HG03378 (cell line): ENCODE data around the gene KMT2C.
"Not testable (repeated sequence)": the region's sequence is repeated elsewhere in the genome, so short reads cannot be mapped to it uniquely, and the experiment has no call there.

Experiments used
- ATAC-seq: cut with Tn5 transposase; IDR thresholded peaks from one replicate; pipeline ENCODE4 v1.9.1; 2021; ENCODE audit warnings: mild to moderate bottlenecking, moderate library complexity; ENCODE audit not compliant: unreplicated experiment

Gene KMT2C

DNA sequence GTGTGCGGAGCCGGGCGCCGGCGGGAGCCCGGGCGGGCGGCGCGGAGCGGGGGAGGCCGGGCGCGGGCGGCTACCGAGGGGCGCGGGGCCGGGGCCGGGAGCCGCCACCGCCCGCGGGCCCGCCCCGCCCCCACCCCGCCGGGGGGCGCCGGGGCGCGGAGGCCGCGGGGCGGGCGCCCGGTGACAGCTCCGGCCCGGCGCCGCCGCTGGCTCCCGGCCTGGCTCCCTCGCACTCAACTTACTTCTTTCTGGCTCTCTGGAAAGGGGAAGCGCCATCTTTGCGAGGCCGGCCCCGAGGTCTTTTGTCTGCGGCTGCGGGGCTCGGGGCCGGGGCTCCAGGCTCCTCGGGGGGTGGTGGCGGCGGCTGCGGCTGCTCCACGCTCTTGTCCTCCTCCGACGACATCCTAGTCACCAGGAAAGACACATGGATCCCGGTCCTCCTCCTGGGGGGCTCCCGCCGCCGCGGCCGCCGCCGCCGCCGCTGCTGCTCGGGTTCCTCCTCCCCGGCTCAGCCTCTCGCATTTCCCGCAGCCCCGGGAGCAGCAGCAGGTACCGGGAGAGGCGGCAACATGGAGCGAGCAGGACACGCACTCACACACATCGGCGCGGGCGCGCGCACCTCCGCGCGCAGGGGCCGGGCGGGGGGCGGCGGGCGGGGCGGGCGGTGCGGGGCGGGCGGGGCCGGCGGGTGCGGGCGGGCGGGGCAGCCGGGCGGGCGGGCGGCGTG, at the start of gene KMT2C:
TSS of gene KMT2C (minus strand) at position 620 of the 727 bp plus-strand sequence. CDS start at position 403, 217 bp downstream.
- no peak for ATAC-seq

DNA sequence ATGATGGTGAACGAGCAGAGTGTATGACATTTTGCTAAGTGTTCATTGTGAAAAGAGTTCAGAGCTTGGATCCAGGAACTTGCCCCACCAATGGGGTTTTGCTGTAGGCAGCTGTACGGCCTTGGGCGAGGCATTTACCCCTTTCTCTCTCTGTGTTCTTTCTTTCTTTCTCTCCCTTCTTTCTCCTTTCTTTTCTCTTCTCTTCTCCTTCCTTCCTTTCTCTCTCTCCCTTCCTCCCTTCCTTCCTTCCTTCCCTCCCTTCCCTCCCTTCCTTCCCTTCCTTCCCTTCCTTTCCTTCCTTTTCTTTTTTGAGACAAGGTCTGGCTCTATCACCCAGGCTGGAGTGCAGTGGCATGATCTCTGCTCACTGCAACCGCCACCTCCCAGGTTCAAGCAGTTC, 45.3 kb upstream of the KMT2C start:
- no peak for ATAC-seq

DNA sequence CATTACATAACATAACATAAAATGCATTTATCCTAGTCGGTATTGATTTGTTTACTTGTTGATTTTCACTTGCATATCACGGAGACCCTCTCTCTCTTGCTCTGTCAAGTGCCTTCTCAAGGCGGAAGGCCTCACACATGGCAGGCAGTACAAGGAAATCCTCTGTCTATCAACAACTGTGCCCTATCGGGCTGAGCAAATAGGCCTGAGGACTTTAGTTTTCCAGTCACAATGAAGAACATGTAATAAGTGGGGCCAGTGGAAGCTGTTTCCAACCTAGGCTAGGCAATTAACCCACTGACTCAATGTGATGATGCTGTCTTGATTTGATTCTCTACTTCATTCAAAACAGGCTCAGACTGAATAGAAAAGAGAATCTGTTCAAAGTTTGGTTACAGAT, 44.9 kb upstream of the KMT2C start:
- no peak for ATAC-seq

DNA sequence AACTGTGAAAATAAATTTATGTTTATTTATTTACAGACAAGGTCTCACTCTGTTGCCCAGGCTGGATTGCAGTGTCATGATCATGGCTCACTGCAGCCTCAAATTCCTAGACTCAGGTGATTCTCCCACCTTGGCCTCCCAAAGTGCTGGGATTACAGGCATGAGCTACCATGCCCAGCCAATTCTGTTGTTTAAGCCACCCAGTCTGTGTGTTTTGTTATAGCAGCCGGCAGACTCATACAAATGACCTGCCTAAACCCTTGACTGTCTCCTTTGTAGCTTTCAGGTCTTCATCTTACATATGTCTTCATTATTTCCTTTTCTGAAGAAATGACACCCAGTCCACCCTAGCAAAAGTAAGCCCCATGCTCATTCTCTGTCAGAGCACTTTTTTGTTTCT, 43.8 kb upstream of the KMT2C start:
- ATAC-seq = no peak

DNA sequence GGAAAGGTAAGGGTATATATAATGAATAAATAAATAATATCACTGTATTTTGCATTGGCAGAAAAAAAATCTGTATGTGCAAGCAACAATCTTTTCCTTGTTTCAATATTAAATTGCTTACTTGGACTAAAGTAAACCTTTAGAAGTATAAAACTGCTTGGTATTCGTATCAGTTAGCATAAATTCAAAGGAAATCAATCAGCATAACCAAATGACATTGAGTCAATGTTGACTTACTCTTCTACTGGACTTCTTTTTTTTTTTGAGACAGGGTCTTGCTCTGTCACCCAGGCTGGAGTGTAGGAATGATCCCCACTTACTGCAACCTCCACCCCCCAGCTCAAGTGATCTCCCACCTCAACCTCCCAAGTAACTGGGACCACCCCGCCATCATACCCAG, 42.3 kb upstream of the KMT2C start:
- no peak for ATAC-seq

DNA sequence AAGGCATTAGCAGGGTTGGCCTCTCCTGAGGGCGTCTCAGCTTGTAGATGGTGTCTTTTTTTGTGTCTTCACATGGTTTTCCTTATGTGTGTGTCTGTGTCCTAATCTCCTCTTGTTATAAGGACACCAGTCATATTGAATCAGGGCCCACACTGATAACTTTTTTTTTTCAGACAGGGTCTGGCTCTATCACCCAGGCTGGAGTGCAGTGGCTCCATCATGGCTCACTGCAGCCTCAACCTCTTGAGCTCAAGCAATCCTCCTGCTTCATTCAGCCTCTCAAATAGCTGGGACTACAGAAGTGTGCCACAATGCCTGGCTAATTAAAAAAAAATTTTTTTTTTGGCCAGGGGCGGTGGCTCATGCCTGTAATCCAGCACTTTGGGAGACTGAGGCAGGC, 41.3 kb upstream of the KMT2C start:
- no peak for ATAC-seq

DNA sequence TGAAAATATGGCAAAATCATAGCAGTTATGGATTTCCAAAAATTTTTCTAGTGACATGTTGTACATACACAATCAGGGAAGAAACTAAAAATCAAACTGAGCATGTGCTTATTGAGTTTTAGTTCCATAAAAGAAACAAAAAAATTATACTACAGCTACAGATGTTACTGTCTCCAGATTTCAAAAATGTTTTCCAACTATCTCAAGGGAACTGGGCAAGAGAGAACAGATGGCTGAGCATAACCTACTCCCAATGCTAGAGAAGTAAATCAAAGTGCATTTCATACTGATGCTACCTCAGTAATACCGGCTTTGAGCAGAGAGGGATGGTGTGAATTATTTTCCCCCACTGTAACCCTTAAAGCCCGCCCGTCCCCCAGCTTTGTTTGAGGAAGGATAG, 40.7 kb upstream of the KMT2C start:
- no peak for ATAC-seq

DNA sequence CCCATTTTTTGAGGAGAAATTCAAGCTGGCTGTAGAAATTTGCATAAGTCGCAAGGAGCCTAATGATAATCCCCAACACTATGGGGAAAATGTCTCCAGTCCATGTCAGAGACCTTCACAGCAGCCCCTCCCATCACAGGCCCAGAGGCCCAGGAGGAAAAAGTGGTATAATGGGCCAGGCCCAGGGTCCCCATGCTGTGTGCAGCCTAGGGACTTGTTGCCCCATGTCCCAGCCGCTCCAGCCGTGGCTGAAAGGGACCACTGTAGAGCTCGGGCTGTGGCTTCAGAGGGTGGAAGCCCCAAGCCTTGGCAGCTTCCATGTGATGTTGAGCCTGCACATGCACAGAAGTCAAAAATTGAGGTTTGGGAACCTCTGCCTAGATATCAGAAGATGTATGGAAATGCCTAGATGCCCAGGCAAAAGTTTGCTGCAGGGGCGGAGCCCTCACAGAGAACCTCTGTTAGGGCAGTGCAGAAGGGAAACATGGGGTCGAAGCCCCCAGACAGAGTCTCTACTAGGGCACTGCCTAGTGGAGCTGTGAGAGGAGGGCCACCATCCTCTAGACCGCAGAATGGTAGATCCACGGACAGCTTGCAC, 35.3 kb upstream of the KMT2C start:
- ATAC-seq = not testable (repeated sequence)

DNA sequence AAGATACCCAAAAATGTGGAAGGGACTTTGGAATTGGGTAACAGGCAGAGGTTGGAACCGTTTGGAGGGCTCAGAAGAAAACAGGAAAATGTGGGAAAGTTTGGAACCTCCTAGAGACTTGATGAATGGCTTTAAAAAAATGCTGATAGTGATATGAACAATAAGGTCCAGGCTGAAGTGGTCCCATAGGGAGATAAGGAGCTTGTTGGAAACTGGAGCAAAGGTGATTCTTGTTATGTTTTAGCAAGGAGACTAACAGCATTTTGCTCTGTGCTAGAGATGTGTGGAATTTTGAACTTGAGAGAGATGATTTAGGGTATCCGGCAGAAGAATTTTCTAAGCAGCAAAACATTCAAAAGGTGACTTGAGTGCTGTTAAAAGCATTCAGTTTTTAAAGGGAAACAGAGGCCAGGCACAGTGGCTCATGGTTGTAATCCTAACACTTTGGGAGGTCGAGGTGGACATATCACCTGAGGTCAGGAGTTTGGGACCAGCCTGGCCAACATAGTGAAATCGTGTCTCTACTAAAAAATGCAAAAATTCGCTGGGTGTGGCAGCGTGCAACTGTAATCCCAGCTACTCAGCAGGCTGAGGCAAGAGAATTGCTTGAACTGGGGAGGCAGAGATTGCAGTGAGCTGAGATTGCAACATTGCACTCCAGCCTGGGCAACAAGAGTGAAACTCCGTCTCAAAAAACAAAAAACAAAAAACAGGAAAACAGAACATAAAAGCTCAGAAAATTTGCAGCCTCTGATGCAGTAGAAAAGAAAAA, 34.6 kb upstream of the KMT2C start:
- not testable (repeated sequence) for ATAC-seq

DNA sequence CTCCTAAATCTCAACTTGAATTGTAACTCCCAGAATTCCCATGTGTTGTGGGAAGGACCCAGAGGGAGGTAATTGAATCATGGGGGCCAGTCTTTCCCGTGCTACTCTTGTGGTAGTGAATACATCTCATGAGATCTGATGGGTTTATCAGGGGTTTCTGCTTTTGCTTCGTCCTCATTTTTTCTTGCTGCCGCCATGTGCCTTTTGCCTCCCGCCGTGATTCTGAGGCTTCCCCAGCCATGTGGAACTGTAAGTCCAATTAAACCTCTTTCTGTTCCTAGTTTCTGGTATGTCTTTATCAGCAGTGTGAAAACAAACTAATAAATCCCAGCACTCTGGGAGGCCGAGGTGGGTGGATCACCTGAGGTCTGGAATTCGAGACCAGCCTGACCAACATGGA, 33.8 kb upstream of the KMT2C start:
- ATAC-seq = not testable (repeated sequence)

DNA sequence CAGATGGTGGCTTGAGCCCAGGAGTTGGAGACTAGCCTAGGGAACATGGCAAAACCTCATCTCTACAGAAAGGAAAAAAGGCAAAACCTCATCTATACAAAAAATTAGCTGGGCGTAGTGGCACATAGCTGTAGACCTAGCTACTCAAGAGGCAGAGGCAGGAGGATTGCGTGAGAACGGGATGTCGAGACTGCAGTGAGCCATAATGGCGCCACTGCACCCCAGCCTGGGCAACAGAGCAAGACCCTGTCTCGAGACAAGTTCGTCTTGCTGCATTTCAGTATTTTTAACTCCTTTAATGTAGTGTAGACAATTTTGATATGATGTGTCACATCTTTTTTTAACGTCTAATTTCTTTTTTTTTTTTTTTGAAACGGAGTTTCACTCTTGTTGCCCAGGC, 31.4 kb upstream of the KMT2C start:
- no peak for ATAC-seq

DNA sequence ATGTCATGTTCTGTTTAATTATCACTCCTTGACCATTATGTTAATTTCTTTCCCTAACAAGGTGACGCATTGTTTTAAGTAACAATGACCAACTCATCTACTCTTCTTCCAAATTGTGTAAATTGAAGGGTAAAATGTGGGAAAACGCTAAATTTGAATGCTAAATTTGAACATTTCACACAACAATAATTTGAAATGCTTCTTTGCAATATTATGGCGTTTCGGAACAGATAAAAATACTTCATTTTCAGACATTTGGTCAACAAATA, 29.2 kb upstream of the KMT2C start:
- ATAC-seq = no peak

DNA sequence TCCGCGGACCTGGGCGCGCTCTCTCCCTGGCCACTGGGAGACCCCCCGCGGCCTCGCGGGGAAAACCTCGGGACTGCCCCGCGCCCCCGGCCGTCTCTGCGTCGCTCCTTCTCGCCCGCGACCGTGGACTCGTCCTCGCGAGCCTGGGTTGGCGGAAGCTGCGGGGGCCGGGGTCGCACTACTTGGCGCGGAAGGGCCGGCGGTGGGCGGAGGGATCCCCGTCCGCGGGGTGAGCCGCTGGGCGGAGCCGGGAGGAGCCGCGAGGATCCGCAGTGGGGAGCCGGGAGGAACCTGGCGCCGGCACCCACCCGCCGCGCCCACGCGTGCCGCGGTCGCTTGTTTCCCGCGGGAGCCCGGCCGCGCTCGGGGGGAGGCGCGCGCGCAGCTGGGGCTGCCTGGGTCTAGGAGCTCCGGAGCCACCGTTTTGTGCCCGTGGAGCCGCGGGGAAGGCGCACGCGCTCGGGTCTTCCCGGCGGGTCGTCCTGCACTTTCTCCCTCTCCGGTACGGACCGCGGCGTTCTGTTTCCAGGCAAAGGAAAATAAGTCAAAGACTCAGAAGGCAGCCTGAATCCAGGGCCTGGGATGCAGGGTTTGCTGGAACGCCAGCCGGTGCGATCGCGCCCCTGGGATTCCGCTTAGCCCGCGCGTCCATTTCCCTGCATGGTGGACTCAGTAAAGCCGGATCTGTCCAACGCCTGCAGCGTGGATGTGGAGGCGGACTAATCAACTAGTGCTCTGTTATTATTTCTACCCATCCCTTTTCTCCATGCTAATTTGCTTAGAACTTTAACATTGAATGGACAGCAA, 28.7 kb upstream of the KMT2C start:
- ATAC-seq = peak; percentile 16

DNA sequence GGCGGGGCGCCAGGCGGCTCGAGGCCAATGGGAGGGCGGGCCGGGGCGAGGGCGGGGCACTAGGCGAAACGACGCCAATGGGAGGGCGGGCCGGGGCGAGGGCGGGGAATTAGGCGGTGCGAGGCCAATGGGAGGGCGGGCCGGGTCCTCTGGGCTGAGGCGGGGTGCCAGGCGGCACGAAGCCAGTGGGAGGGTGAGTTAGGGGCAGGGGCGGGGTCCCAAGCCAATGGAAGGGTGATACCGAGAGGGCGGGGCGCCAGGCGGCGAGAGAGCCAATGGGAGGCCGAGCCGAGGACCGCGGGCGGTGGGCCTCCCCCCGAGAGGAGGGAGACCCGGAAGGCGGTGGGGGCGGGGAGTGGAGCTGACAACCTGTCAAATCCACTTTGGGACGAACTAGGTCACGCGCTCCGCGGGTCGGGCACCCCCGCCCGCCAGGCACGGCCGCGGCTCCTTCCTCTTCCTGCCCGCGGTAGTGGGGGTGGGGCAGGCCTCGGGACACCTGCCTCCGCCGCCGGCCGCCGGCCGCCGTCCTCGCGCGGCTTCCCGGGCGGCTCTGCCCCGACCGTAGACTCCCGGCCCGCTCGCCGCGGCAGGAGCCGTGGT, 28.0 kb upstream of the KMT2C start:
- ATAC-seq = peak; percentile 82

DNA sequence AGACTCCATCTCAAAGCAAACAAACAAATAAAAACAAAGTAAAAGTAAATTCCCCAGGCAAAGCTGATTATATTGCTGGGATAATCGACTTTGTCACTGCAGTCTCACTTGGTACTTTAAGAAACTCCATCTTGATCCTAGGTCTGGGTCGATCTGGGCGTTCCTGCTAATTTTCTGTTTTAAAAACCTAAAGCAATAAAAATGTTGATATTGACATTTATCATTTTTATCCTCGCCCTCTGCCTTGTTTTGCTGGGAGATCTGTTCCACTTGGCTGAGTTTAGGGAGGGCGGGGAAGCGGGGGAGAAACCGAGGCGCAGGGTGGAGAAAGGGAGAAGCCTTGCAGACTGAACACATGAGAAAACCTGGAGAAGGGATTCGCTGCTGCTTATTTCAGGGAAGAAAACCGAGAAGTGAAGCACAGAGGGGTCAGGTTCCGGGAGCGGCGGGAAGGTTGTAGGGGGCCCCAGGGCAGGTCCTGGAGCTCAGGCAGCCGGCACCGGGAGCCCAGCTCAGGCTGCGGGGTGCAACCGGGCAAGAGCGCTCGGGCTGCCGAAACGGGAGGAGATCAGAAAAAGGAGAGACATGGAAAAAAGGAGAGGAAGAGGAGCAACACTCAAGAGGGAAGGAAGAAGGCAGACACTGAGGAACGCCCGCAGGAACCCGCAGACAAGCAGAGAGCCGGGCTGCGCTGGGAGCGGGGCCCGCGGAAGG, 27.3 kb upstream of the KMT2C start:
- ATAC-seq = peak; percentile 38

DNA sequence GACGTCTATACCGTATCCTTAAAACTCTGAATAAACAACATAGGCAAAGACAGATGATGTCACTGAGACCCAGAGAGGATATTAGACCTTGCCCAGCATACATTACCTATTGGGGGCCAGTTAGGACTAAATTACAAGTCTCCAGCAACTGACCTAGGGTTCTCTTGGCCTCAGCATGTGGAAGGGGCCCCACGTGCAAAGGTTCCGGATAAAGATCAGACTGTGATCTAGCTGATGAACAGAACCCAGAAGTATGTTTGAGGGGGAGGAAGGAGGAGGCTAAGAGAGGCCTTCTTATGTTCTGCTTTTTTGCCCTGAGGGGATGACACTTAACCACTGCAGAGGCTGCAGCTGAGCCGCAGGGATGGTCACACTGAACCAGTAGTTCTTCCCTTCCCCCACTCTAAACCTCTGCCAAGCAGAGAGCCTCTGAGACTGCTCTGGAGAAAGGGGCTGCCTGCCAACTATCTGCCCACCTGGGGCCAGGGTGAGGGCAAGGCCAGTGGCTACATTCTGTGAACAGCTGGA, 24.0 kb upstream of the KMT2C start:
- ATAC-seq = no peak

DNA sequence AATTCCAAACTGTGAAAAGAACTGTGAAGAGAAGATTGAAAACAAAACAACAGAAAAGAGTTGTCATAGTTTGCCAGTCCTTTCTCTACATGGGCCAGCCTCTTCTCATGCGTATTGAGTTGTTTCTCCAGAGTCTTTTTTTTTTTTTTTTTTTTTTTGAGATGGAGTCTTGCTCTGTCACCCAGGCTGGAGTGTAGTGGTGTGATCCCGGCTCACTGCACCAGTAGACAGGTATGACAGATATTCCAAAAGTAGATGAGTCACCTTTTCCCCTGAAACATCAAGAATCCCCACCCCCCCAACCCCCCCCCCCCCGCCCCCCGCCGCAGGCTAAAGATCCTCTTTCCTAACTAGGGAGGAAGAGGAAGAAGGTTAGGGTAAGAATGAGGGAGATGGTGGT, 15.6 kb upstream of the KMT2C start:
- no peak for ATAC-seq

DNA sequence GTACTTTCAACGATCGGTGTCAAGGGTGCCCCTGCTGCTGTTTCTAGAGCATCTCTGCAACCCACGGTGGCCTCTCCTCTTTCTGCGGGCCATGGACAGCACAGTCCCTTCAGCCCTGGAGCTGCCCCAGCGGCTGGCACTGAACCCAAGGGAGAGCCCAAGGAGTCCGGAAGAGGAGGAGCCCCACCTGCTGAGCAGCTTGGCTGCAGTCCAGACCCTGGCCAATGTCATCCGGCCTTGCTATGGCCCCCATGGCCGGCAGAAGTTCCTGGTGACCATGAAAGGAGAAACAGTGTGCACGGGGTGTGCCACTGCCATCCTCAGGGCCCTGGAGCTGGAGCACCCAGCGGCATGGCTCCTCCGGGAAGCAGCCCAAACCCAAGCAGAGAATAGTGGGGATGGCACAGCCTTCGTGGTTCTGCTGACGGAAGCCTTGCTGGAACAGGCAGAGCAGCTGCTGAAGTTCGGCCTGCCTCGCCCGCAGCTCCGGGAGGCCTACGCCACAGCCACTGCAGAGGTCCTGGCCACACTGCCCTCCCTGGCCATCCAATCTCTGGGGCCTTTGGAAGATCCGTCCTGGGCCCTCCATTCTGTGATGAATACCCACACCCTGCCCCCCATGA, 9.7 kb upstream of the KMT2C start:
- not testable (repeated sequence) for ATAC-seq

DNA sequence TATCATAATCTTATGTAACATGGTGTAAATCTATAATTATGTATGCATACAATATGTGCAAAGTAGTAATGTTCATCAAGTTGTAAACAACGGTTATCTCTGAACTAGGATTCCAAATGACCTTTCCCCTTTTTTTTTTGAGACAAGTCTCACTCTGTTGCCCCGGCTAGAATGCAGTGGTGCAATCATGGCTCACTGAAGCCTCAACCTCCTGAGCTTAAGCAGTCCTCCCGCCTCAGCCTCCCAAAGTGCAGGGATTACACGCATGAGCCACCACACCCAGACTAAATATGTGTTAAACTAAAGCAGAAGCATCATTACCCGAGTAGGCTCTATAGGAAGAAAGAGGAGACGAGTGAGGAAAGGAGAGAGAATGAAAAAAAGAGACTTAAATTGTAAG, 7.8 kb upstream of the KMT2C start:
- ATAC-seq = no peak

DNA sequence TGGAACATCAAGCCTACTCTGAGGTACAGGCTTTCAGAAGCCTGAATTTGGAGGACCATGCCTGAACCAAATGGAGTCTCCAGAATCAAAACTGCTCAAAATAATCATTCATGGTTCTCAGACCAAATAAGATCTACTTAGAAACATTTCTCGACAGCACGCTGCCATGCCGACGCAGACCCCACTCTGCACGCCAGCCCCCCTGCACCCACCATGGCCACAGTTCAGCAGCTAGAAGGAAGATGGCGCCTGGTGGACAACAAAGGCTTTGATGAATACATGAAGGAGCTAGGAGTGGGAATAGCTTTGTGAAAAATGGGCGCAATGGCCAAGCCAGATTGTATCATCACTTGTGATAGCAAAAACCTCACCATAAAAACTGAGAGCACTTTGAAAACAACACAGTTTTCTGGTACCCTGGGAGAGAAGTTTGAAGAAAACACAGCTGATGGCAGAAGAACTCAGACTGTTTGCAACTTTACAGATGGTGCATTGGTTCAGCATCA, 6.6 kb upstream of the KMT2C start:
- ATAC-seq = no peak
